GM19239 (cell line): ENCODE measurements around the gene LRP5.

Source experiments
- DNase-seq: peaks from one replicate; pipeline ENCODE4 v3.0.0; 2011; ENCODE audit warnings: low spot score; ENCODE audit not compliant: insufficient read length
- FAIRE-seq: peaks from 2 replicates; lab custom pipeline; 2011; peaks lifted over from hg19 to GRCh38; lab: Jason Lieb, UNC

The LRP5 gene

DNA sequence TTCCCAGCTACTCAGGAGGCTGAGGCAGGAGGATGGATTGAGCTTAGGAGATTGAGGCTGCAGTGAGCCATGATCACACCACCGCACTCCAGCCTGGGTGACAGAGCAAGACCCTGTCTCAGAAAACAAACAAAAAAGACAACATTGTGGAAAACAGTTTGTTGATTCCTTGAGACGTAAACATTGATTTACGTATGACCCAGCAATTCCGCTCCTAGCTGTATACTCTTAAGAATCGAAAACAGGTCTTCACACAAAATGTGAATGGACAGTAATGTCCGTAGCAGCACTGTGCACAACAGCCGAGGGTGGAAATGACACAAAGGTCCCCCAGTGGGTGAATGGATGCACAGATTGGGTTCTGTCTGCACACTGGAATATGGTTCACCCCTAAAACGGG is 49.3 kb downstream of the LRP5 start:
- FAIRE-seq = no peak
- no peak for DNase-seq

DNA sequence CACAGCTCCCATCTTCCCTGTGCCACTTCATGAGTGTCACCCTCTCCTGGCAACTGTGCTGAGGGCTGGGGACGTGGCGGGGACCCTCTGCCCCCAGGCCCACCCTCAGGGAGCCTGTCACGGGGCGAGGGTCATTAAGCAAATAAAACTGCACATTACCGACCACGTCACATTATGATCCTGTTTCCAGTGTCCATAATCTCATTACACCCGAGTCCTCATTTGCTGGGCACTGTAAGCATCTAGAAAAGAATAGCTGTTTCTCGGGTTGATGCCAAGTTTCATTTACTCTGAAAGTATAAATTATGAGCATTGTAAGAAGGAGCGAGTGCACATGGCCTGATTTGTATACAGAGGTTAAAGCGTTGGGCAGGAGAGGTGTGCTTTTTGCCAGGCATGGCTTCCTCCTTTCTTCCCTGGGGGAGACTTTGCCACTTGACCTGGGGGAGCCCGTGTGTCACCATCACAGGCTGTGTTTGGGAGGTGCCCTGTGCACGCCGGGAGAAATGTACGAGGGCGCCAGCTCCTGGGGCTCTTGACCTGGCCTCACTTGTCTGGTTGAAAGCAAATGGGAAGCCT is 50.5 kb downstream of the LRP5 start:
- FAIRE-seq (no peak), DNase-seq (no peak)

DNA sequence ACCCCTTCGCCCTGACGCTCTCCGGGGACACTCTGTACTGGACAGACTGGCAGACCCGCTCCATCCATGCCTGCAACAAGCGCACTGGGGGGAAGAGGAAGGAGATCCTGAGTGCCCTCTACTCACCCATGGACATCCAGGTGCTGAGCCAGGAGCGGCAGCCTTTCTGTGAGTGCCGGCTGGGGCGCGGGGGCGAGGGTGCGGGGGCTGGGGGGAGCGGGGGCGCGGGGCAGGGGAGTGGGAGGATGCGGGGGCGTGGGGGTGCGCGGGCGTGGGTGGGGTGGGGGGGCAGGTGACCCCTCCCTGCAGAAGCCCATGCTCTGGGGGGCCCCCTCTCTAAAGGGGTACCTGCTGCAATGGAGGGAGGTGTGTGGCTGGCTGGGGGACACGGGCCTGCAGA is 51.4 kb downstream of the LRP5 start:
- no peak for FAIRE-seq
- DNase-seq = no peak

DNA sequence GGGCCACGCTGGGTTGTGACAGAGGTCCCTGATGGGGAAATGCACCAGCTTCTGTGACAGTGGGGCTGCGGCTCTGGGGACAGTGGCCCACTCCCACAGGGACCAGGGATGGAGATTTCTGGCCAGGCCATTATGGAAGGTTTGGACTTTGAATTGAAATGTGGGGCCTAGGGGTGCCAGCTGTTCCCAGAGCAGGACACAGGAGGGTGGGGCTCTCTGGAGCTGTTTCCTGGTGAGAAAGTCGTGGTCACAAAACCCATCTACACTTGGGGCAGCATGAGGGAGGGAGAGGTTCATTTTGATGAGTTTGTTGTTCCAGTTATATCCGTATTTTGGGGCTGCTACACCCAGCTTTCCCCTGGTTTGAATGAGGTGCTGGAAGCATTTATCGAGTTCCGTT is 52.2 kb downstream of the LRP5 start:
- DNase-seq = no peak
- FAIRE-seq = no peak

DNA sequence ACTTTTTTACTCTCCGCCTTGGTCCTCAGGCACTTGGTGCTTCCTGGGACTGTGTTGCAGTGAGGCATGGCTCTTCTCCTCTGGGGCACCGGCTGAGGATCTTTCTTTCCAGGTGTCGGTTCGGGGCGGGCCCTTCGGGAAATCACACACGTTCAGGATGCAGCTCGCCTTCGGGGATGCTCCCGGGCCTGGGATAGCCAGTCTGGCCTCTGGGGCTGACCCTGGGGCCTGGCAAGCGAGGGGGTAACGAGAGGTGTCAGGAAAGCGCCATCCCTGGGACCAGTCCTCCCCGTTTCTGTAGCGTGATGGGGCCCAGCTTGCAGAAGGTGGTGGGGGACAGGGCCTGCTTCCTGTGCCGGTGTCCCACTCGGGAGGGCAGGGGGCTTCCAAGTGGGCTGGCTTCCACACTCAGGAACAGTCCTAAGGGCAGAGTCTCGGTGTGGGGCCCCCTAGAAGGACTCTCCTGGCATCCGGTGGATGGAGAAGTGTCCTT is 53.6 kb downstream of the LRP5 start:
- DNase-seq = no peak
- FAIRE-seq = no peak

DNA sequence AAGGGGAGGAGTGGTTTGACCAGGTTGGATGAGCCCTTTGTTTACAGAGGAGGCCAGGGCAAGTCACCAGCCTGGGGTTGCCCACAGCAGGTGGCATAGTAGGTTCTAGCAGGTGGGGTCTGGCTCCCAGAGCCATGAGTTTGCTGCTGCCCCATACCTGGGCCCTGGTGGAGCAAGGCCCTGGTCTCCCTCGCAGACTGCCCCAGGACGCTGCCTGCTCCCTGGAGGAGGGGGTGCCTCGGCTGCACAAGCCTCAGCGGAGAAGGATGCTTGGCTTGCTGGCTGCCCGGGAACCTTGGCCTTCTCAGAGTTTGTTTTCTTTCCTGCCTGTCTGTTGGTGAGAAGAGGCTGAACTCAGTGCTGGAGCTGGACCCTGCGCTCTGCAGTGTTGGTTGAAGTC is 54.9 kb downstream of the LRP5 start:
- DNase-seq (no peak), FAIRE-seq (no peak)

DNA sequence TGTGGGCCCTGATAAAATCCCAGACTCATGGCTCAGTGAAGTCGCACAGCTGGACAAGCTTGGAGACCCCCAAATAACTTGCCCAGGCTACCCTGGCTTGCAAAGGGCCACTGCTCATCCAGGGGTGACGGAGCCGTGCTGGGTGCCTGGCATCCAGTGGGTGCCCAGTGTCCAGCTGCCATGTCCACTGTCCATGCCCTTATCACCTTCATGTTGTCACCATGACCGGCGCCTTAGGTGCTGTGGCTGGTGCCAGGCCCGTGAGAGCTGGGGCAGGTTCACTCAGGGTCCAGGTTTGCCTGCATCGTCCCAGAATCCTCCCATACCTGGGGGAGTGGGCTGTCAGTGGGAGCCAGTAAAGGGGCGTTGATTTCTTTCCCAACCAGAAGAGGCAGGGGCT is 57.4 kb downstream of the LRP5 start:
- DNase-seq = no peak
- FAIRE-seq = no peak

DNA sequence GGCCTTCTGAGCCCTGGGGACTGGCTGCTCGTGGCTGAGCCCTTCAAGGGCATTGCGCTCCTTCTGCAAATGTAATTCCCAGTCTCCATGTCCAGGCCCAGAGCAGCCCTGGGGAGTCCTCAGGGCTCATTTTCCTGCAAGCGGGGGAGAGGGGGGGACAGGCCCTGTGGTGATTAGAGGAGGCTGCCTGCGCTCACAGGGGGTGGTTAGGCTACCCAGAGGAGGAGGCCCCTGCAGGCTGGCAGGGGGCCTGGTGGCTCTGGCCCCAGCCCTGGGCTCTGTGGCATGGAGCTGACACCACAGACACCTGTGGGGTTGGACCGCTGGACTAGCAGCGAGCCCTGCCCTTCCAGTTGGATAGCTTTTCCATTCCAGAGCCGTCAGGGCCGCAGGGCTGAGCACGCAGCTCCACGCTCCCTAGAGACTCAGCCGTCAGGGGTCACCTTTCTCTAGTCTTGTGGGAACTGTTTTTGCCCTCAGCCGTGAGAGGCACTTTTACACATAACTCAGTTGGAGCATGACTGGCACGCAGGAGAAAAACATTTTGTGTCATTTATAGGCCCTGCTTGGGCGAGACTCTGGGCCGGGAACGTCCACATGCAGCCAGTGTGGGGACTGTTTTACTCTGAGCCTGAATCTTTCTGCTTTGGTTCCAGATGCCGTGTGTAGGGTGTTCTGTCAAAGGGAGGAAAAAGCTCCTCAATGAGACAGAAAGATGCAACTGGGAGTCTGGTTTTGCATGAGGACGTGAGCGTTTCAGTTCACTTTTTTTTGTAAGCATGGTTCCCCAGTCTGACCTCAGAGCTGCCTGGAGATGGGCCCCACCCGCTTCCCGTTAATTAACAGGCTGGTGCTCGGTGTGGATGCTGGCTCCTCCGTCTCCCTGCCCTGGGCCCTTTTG is 58.1 kb downstream of the LRP5 start:
- FAIRE-seq (peak; percentile 99), DNase-seq (peak; percentile 98)

DNA sequence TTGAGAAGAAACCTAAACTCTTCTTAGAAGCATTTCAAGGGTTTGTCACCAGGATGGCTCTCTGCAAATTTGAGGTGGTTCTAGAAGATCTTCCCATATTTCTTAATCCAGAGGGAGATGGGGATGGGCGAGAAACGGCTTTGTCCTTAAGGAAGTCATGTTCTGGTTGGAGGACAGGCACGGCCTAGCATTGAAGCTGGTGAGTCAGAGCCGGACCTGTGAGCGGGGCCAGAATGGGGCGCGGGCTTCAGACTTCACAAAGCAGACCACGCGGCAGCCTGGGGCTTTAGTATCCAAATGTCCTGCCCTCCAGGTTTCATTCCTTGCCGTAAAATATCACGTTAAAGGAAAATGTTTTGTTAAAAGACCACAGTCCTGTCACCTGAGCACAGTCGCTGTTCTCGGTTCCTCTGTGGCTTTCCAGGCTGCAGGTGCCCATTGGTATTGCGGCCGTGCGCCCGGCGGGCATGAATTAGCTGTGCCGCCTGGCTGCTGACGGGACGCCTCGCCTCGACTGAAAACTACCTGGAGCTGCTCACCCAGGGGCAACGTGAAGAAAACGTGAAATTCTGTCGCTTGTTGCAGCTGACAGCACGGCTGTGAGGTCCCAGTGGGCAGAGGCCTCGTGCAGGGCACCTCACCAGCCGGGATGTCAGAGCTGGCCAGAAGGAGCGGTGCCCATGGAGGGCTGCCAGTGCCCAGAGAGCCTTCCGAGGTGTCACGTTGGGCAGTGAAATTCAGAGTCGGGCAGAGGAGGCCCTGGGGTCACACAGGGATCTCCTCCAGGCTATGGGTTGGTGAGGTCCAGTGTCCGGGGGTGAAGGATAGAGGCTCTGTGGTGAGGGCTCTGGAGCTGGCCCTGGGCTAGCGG is 59.0 kb downstream of the LRP5 start:
- FAIRE-seq (no peak), DNase-seq (no peak)

DNA sequence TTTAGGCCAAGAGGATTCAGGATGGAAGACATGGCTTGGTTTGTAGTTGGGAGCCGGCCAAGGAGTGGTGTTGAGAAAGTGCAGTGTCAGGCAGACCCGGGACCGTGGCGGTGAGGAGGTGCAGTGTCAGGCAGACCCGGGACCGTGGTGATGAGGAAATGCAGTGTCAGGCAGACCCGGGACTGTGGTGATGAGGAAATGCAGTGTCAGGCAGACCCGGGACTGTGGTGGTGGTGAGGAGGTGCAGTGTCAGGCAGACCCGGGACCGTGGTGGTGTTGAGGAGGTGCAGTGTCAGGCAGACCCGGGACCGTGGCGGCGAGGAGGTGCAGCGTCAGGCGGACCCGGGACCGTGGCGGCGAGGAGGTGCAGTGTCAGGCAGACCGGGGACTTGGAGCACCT is 59.7 kb downstream of the LRP5 start:
- DNase-seq (no peak), FAIRE-seq (no peak)

DNA sequence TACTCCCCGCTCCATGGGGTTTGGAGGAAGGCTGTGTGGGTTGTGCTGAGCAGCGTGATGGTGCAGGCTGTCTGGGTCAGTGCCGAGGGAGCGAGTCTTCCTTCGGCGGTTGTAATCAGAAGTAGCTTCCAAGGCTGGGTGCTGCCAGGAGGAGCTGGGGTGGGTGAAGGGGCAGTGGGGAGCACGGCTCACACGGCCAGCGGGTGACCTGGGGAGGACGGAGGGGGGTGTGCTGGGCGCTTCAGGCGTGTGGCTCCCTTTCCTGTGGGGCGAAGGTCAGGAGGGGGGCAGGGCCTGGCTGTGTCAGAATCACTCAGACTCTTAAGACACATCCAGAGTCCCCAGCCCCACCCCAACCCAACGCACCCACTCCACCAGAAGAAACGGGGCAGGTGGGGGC is 60.2 kb downstream of the LRP5 start:
- no peak for DNase-seq
- FAIRE-seq = no peak

DNA sequence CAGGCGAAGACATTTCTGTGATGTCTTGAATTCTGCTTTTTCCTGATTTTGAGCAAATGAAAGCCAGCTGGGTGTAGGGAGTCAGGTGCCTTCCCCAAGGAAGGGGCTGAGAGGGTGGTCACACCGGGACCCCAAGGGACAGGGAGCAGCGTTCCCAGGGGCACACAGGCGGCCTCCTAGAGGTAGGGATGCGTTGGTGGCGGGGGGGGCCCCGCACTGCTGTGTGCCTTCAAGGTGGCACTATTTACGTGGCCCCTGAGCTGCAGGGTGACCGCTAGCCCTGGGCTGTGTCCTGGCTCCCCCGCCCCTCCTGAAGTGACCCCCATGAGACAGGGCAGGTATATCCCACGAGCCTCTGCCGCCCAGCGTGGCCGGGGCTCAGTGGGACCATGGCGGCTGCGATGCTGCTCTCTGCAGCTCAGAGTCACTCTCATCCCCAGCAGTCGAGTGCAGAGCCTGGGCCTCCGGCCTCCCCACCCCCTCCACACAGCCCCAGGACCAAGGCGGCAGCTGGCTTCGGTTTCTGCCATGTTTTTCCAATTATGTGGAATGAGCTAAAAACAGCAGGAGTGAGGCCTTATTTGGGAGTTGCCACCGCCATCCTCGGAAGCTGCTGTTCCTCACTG is 60.9 kb downstream of the LRP5 start:
- DNase-seq (no peak), FAIRE-seq (no peak)

DNA sequence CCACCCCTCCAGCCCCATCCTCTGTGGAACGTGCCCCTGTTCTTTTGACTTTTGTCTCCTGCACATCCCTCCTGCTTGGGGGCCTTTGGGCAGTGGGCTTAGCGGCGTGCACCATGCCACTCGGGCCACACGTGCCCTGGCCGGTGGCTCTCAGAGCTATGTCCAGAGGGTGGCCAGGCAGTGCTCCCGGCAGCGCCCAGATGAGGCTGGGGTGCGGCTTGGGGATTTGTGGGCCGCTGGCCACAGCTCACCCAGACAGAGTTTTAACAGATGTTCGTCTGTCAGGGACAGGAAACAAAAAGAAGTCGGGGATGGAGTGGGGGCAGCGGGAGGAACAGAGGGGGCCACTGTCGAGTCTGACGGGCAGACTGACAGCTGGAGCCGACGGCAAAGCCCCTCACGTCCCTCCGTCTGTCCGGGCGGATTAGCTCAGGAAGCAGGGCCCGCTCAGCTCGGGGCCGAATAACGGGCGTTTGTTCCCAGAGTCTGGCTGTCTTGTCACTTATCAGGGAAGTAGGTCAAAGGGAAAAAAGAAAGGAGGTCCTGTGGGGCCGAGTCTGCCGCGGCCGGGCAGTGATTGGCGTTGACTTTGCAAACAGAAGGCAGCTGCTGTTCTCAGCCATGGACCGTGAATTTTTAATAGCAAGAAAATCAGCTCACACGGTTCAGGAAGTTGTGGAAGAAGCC is 61.6 kb downstream of the LRP5 start:
- no peak for DNase-seq
- FAIRE-seq = no peak

DNA sequence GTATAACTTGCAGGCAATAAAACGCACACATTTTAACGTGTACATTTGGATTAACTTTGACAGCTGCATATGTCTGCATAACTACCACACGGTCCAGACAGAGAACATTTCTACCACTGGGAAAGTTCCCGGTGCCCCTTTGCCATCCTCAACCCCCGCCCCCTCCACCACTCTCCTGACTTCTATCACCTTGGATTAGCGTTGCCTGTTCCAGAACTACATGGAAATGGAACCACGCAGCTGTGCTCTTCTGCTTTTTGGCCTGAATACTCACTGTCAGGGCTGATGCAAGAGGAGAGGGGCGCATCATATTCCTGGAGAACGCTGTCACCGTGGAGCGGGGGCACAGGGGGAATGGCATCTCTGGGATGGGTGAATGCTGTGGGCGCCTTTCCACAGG is 62.1 kb downstream of the LRP5 start:
- no peak for FAIRE-seq

DNA sequence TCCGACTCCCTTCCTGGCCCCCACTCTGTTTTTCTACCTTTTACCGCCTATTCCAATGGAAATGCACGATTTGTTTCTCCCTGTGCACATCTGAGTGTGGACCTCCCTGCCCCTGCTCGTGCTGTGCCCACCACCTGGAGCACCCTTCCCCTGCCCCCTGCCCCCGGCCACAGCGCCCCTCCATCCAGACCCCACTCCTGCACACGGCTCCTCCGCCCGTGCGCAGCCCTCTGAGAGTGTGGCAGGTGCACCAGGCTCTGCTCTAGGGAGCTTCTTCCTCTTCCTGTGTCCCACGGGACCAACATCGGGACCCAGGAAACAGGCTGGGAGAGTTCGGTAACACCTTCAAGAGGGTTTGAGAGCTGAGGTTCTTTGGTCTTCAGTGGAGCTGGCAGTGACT is 62.9 kb downstream of the LRP5 start:
- DNase-seq (no peak), FAIRE-seq (no peak)

More for the DNA sequence above, 62.1 kb downstream of the LRP5 start:
- DNase-seq = no peak

DNA sequence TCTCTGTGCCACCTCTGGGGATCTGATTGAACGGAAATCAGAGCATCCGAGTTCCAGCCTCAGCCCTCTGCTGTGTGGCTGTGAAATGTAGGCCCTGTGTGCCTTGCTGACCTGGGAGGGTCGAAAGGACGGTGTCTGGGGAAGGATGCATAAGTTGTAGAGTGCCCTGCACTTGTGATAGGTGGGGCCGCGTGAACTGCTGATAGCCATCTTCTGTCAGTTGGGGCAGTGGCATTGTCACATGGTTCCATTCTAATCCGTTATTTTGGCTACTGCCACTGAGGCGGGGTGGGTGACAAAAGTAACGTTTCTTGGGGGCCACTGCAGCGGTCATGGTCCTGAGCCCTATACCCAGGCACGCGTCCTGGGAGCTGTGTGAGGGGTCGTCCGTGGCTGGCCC is 63.4 kb downstream of the LRP5 start:
- FAIRE-seq (no peak), DNase-seq (no peak)

DNA sequence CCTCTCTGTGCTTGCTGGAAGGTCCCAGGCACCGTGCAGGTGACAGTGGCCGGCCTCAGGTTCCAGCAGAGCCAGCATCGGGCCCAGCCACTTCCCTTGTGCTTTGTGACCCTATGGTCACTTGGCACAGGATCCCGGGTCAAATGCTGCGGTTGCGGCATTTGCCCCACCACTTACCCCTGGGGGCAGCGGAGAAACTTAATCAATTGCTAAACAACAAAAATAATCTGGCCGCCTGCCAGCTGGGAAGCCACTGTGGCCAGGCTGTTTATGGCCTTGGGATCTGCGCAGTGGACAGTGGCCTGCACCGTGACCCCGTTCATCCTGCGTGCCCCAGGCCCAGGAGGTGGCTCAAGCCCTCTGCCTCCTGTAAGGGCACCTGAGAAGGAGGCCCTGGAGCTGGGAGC is 65.0 kb downstream of the LRP5 start:
- DNase-seq (no peak), FAIRE-seq (no peak)

DNA sequence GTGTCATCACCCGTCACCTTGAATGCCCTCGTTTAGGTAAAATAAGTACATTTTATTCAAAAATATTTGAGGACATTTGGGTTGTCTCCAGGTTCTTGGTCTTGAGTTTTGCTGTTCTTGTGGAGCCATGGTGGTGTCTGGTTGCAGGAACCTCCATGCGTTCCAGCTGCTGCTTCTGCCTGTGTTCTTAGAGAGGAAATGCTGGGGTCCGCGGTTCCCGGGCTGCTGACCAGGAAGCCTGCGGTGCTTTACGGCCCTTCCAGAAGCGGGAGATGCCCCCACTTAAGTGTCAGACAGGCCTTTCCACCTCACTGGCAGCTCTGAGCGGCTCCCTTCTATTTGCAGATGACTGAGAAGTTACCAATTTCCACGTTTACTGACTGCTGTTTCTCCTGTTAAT is 66.8 kb downstream of the LRP5 start:
- FAIRE-seq (no peak), DNase-seq (no peak)

DNA sequence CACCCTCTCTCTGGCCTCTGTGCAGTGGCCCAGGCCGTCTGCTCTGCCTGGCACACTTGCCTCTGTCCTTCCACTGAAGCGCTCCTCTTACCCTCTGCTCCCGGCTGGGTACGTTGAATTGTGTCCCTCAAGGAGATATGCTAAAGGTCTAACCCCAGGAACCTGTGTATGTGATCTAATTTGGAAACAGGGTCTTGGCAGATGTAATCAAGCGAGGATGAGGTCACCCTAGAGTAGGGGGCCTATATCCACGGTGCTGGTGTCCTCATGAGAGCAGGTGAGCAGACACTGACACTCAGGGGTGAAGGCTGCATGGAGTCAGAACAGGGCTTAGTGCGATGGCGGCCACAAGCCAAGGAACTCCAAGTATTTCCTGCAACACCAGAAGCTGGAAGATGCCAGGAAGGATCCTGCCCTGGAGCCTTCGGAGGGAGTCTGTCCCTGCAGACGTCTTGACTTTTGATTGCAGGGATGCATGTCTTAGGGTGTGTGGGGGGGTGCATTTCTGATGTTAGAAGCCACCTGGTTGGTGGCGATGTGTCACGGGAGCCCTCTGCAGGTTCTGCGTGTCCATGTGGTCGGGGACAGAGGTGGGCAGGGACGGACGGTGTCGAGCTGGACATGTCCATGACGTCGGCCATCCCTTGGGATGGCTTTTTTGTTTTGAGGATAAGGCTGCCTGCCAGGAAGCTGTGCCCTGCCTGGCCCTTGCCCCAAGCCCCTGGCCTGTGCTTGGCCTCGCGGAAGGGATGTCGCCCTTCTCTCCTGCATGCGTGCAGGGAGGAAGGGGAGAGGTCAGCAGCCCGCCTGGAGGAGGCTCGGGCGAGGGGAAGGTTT is 68.6 kb downstream of the LRP5 start:
- no peak for DNase-seq
- FAIRE-seq = peak; percentile 73
